PC-3 (cell line): ENCODE results near the gene NKAPD1. TPM values are rescaled to one million over a fixed set of nuclear protein-coding genes. Genes with fewer than 3 reads are reported as not detected.

Experiments
- ATAC-seq: fragments of 200-7000 bp; cut with Tn5 transposase; 2 replicates; pipeline ENCODE4 v1.9.1; 2020; ENCODE audit warnings: mild to moderate bottlenecking, moderate library complexity
- BruUV-seq: library from RNA; stranded (reverse); fragments of 400-500 nt; replicated peaks from 2 replicates; lab custom pipeline; 2021; lab: Mats Ljungman, UMichigan
- CTCF ChIA-PET: fragments of 300-600 bp; sonication (Branson Sonifier 250); formaldehyde crosslinking; loops from one replicate; lab custom pipeline; 2022; ENCODE audit warnings: antibody characterized with exemption; lab: Charles Lee
- POLR2A ChIA-PET: fragments of 300-600 bp; sonication (Branson Sonifier 250); formaldehyde crosslinking; loops from one replicate; lab custom pipeline; 2022; ENCODE audit warnings: antibody characterized with exemption; ENCODE audit not compliant: unreplicated experiment; lab: Charles Lee
- DNase-seq: peaks from one replicate; pipeline ENCODE4 v3.0.0-alpha.2; 2015
- H2AFZ ChIP-seq: fragments of 300-600 bp; sonication (generic); 2 replicates; pipeline ENCODE4 v1.6.0; 2016; ENCODE audit warnings: antibody characterized with exemption, low read length
- H3F3A ChIP-seq: fragments of 300-600 bp; sonication (generic); one replicate; pipeline ENCODE4 v1.6.0; 2017; ENCODE audit warnings: antibody characterized with exemption, low read length, control low read depth, mild to moderate bottlenecking; ENCODE audit not compliant: unreplicated experiment
- H3K27ac ChIP-seq: fragments of 300-600 bp; sonication (generic); 2 replicates; pipeline ENCODE4 v1.5.1; 2016; ENCODE audit warnings: mild to moderate bottlenecking, low read length
- H3K27me3 ChIP-seq: fragments of 300-600 bp; sonication (generic); 2 replicates; pipeline ENCODE4 v1.6.1; 2016; ENCODE audit warnings: low read length, mixed read lengths
- H3K36me3 ChIP-seq: fragments of 300-600 bp; sonication (generic); 2 replicates; pipeline ENCODE4 v1.6.1; 2016; ENCODE audit warnings: low read depth, mixed run types, low read length, mixed read lengths
- H3K4me1 ChIP-seq: fragments of 300-600 bp; sonication (generic); 2 replicates; pipeline ENCODE4 v1.5.1; 2016; ENCODE audit warnings: low read length; ENCODE audit not compliant: insufficient read depth
- H3K4me2 ChIP-seq: fragments of 300-600 bp; sonication (generic); 2 replicates; pipeline ENCODE4 v1.6.0; 2016; ENCODE audit warnings: low read length
- H3K4me3 ChIP-seq: fragments of 300-600 bp; sonication (generic); 2 replicates; pipeline ENCODE4 v1.5.1; 2016; ENCODE audit warnings: mild to moderate bottlenecking, low read length, mixed read lengths
- H3K79me2 ChIP-seq: fragments of 300-600 bp; sonication (generic); 2 replicates; pipeline ENCODE4 v1.6.1; 2017; ENCODE audit warnings: low read length, mixed read lengths
- H3K9ac ChIP-seq: fragments of 300-600 bp; sonication (generic); 2 replicates; pipeline ENCODE4 v1.6.0; 2016; ENCODE audit warnings: mild to moderate bottlenecking, low read length
- H3K9me2 ChIP-seq: fragments of 300-600 bp; sonication (generic); replicated peaks from 2 replicates; pipeline ENCODE4 v1.6.1; 2016; ENCODE audit warnings: mixed run types, low read length, mixed read lengths
- H3K9me3 ChIP-seq: fragments of 300-600 bp; sonication (generic); 2 replicates; pipeline ENCODE4 v1.6.1; 2016; ENCODE audit warnings: low read length, mixed read lengths
- H4K20me1 ChIP-seq: fragments of 300-600 bp; sonication (generic); 2 replicates; pipeline ENCODE4 v1.6.1; 2016; ENCODE audit warnings: low read length, mixed read lengths
- CTCF ChIP-seq: fragments of 300-600 bp; sonication (generic); conservative IDR thresholded peaks from 2 replicates; pipeline ENCODE4 v1.5.1; 2017; ENCODE audit warnings: antibody characterized with exemption, low read depth, mild to moderate bottlenecking, low read length
- EZH2 ChIP-seq: fragments of 300-600 bp; sonication (generic); IDR thresholded peaks from one replicate; pipeline ENCODE4 v1.6.1; 2017; ENCODE audit warnings: antibody characterized with exemption, mild to moderate bottlenecking, low read length; ENCODE audit not compliant: unreplicated experiment
- EZH2phosphoT487 ChIP-seq: fragments of 300-600 bp; sonication (generic); IDR thresholded peaks from 2 replicates; pipeline ENCODE4 v1.6.1; 2018; ENCODE audit warnings: mild to moderate bottlenecking, antibody characterized with exemption, low read length, borderline replicate concordance
- intact Hi-C: fragments of 100-400 bp; cut with micrococcal nuclease; formaldehyde crosslinking; loops from 2 replicates; pipeline ENCODE4 v1.9.0; 2023
- total RNA-seq: library from RNA; depleted of rRNA; stranded (reverse); fragments of >200 nt; gene quantifications from 2 replicates; pipeline ENCODE4 v1.2.3, GENCODE V29; 2014

NKAPD1 gene
- total RNA-seq, 1 experiment from 2014 or later: 34.3 TPM

- TF ChIP-seq EZH2phosphoT487: no peak
- no peak for TF ChIP-seq CTCF
- Histone ChIP-seq H3K4me3 (no peak overlapping the region), H3K27ac (no peak overlapping the region), H3K9me2 (no peaks in the 10 kb centered on the region), H3F3A (no peaks in the 10 kb centered on the region), H3K27me3 (no peaks in the 10 kb centered on the region), H4K20me1 (no peaks in the 10 kb centered on the region), H3K9ac (no peak overlapping the region), H3K4me1 (peaks cover 11% of the 10 kb centered on the region; the same call in 1 of the 2 replicates), H3K36me3 (no peaks in the 10 kb centered on the region), H3K4me2 (peak overlapping the region; percentile 60), H3K9me3 (no peaks in the 10 kb centered on the region), H3K79me2 (no peaks in the 10 kb centered on the region), H2AFZ (peak overlapping the region; percentile 21; the same call in 1 of the 2 replicates)
- BruUV-seq: no TSS peak
- intact Hi-C loops: no loop called here
- POLR2A ChIA-PET: interaction anchor here (0.6 kb wide), 1 partner anchor 26 kb away, joined by 27 read pairs; no protein-coding TSS in a partner anchor
- ATAC-seq (peak; percentile 97), DNase-seq (peak; percentile 73)
- CTCF ChIA-PET: interaction anchor here (1.1 kb wide), 1 partner anchor 174 kb away, joined by 3 read pairs; no protein-coding TSS in a partner anchor
Observed at GRCh38 chr11:112106070-112106469, 32.0 kb downstream of the NKAPD1 start.

GRCh38 chr11:112113539-112114457, 39.7 kb downstream of the NKAPD1 start:
- TF ChIP-seq EZH2phosphoT487 (no peak), CTCF (peak; percentile 71)
- no peak overlapping the region for H3K4me3 ChIP-seq
- H3F3A ChIP-seq: no peaks in the 10 kb centered on the region
- ATAC-seq (peak; percentile 79), DNase-seq (peak; percentile 79)
- no peaks in the 10 kb centered on the region for H3K9me2 ChIP-seq
- H3K27me3 ChIP-seq: no peaks in the 10 kb centered on the region
- CTCF ChIA-PET: interaction anchor here (0.6 to 2.1 kb wide), 5 partner anchors 61 to 1332 kb away, joined by 3 to 10 read pairs (median 7); partner anchors contain the start of gene BCO2
- BruUV-seq: no TSS peak
- H3K9ac ChIP-seq: peak overlapping the region; percentile 16; the same call in 1 of the 2 replicates
- H3K79me2 ChIP-seq: no peaks in the 10 kb centered on the region
- no peaks in the 10 kb centered on the region for H4K20me1 ChIP-seq
- H3K36me3 ChIP-seq: no peaks in the 10 kb centered on the region
- no peak overlapping the region; the same call in 1 of the 2 replicates for H2AFZ ChIP-seq
- POLR2A ChIA-PET: no interaction called here
- 0 out of 2 replicates have a peak, but pooled peaks cover 3% of the 10 kb centered on the region for H3K9me3 ChIP-seq
- H3K27ac ChIP-seq: no peak overlapping the region
- H3K4me2 ChIP-seq: no peak overlapping the region
- intact Hi-C loops: loop anchor here (1.0 kb wide), 2 partner anchors 62 to 167 kb away; partner anchors contain the start of gene BCO2
- peaks cover 14% of the 10 kb centered on the region for H3K4me1 ChIP-seq

- ATAC-seq (no peak), DNase-seq (no peak)
- Histone ChIP-seq H3K9ac (no peak overlapping the region), H3K36me3 (no peaks in the 10 kb centered on the region), H4K20me1 (no peaks in the 10 kb centered on the region), H3K27ac (no peak overlapping the region), H3K4me2 (no peak overlapping the region), H3F3A (no peaks in the 10 kb centered on the region), H2AFZ (no peak overlapping the region), H3K4me3 (no peak overlapping the region), H3K9me3 (0 out of 2 replicates have a peak, but pooled peaks cover 3% of the 10 kb centered on the region), H3K9me2 (no peaks in the 10 kb centered on the region), H3K4me1 (peaks cover 18% of the 10 kb centered on the region), H3K79me2 (no peaks in the 10 kb centered on the region), H3K27me3 (no peaks in the 10 kb centered on the region)
- intact Hi-C loops: no loop called here
- TF ChIP-seq EZH2: no peak
- TF ChIP-seq CTCF: no peak
- TF ChIP-seq EZH2phosphoT487: no peak
- CTCF ChIA-PET: interaction anchor here (2.1 kb wide), 1 partner anchor 61 kb away, joined by 10 read pairs; the partner anchor contains the start of gene BCO2
- POLR2A ChIA-PET: no interaction called here
- no TSS peak for BruUV-seq
Observed at GRCh38 chr11:112114460-112114859, 40.4 kb downstream of the NKAPD1 start.
